ENCODE results near the gene UBALD1. TPM values are rescaled to one million over a fixed set of nuclear protein-coding genes. Genes with fewer than 3 reads are reported as not detected.

Gene UBALD1
- total RNA-seq, 4 donors from 2014 or later, result 5.9 to 17.0 (median 9.6) TPM

GRCh38 chr16:4639899-4640509 lies 25.3 kb upstream of the UBALD1 start:
- intact Hi-C loops (cut with DNase I), result no loop called here
- 87 to 88% methylated on average over 19 to 24 of the region's 27 CpGs for WGBS, 2 donors
- no peak overlapping the region for H3K4me3 ChIP-seq
- peaks cover 0 to 54% (median 0%) of the 10 kb centered on the region in 3 donors for H3K36me3 ChIP-seq
- DNase-seq, result no peak
- no peaks in the 10 kb centered on the region for H3K9me3 ChIP-seq
- peaks cover 0 to 21% (median 5%) of the 10 kb centered on the region in 3 donors for H3K4me1 ChIP-seq
- TF ChIP-seq CTCF (IDR thresholded peaks at IDR 0.05), result no peak
- no peak for TF ChIP-seq POLR2A (IDR thresholded peaks at IDR 0.05)
- H3K27me3 ChIP-seq, result no peaks in the 10 kb centered on the region
- no peak overlapping the region for H3K27ac ChIP-seq

- Histone ChIP-seq H3K4me1 (peaks cover 5 to 23% (median 5%) of the 10 kb centered on the region in 3 donors), H3K27ac (no peak overlapping the region), H3K9me3 (no peaks in the 10 kb centered on the region), H3K4me3 (no peak overlapping the region), H3K36me3 (peaks cover 0 to 54% (median 0%) of the 10 kb centered on the region in 3 donors), H3K27me3 (no peaks in the 10 kb centered on the region)
- no peak for DNase-seq
- no peak for TF ChIP-seq CTCF (IDR thresholded peaks at IDR 0.05)
- TF ChIP-seq POLR2A (IDR thresholded peaks at IDR 0.05), result no peak
- intact Hi-C loops (cut with DNase I), result no loop called here
- WGBS, 2 donors, result 76 to 84% methylated on average over 11 to 12 of the region's 21 CpGs
Measured at GRCh38 chr16:4637501-4638166, 22.9 kb upstream of the UBALD1 start.

- TF ChIP-seq POLR2A (IDR thresholded peaks at IDR 0.05) (no peak), CTCF (IDR thresholded peaks at IDR 0.05) (no peak)
- WGBS, 2 donors, result 86 to 89% methylated on average over 4 to 8 of the region's 13 CpGs
- no peak for DNase-seq
- Histone ChIP-seq H3K27me3 (no peaks in the 10 kb centered on the region), H3K4me1 (peaks cover 5 to 25% (median 5%) of the 10 kb centered on the region in 3 donors), H3K27ac (no peak overlapping the region), H3K4me3 (no peak overlapping the region), H3K9me3 (no peaks in the 10 kb centered on the region), H3K36me3 (peaks cover 0 to 60% (median 0%) of the 10 kb centered on the region in 3 donors)
- intact Hi-C loops (cut with DNase I), result no loop called here
Measured at GRCh38 chr16:4636196-4636595, 21.5 kb upstream of the UBALD1 start.

GRCh38 chr16:4634768-4635167 lies 20.1 kb upstream of the UBALD1 start:
- TF ChIP-seq CTCF (IDR thresholded peaks at IDR 0.05), result no peak
- TF ChIP-seq POLR2A (IDR thresholded peaks at IDR 0.05), result no peak
- WGBS, 2 donors, result 82 to 90% methylated on average over 7 to 12 of the region's 12 CpGs
- Histone ChIP-seq H3K27me3 (no peaks in the 10 kb centered on the region), H3K36me3 (peaks cover 0 to 60% (median 0%) of the 10 kb centered on the region in 3 donors), H3K4me3 (no peak overlapping the region), H3K27ac (no peak overlapping the region), H3K4me1 (peaks cover 0 to 11% (median 5%) of the 10 kb centered on the region in 3 donors), H3K9me3 (no peaks in the 10 kb centered on the region)
- intact Hi-C loops (cut with DNase I), result no loop called here
- DNase-seq, result no peak

- Histone ChIP-seq H3K36me3 (peaks cover 0 to 54% (median 0%) of the 10 kb centered on the region in 3 donors), H3K27me3 (no peaks in the 10 kb centered on the region), H3K27ac (no peak overlapping the region), H3K4me3 (no peak overlapping the region), H3K4me1 (peaks cover 0 to 9% (median 5%) of the 10 kb centered on the region in 3 donors), H3K9me3 (no peaks in the 10 kb centered on the region)
- DNase-seq, result no peak
- intact Hi-C loops (cut with DNase I), result no loop called here
- TF ChIP-seq CTCF (IDR thresholded peaks at IDR 0.05) (no peak), POLR2A (IDR thresholded peaks at IDR 0.05) (no peak)
- WGBS, 2 donors, result 87 to 91% methylated on average over 6 to 13 of the region's 20 CpGs
Measured at GRCh38 chr16:4633910-4634635, 19.4 kb upstream of the UBALD1 start.

Measured in esophagus squamous epithelium (tissue), 5 donors.